ENCODE results near the gene PECR.

DNA sequence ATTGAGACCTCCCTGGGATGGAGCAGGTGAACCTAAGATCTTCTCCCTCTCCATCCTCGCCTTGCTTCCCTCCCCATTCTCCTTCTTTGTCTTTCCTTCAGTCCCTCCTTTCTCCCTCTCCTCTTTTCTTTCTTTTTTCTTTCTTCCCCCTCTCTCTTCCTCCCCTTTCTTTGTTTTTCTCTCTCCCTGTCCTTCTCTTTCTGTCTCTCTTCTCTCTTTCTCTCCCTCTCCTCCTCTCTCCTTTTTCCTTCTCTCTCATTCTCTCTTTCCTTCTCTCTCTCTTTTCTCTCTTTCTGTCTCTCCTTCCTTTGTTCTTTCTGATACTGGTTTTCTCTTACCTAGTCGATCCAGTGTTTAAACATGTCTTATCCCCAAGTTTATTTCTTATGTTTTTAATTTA lies 78.9 kb downstream of the PECR start:
- TF ChIP-seq EZH2 (IDR thresholded peaks at IDR 0.05) (no peak), POLR2AphosphoS5 (IDR thresholded peaks at IDR 0.05; ENCODE audit: borderline replicate concordance, low read depth, low read length) (no peak)
